ENCODE data around the gene NPR3.

- TF ChIP-seq EZH2phosphoT487 (IDR thresholded peaks at IDR 0.05; ENCODE audit: unreplicated experiment) (no peak), REST (IDR thresholded peaks at IDR 0.05; ENCODE audit: unreplicated experiment) (no peak), POLR2AphosphoS5 (IDR thresholded peaks at IDR 0.05; ENCODE audit: low read depth) (no peak), EZH2 (IDR thresholded peaks at IDR 0.05; ENCODE audit: low read depth, unreplicated experiment) (no peak), NANOG (IDR thresholded peaks at IDR 0.05; ENCODE audit: borderline replicate concordance) (no peak), ZNF331 (CRISPR knock-in tag; IDR thresholded peaks at IDR 0.05; ENCODE audit: low read depth) (no peak), CREB1 (CRISPR knock-in tag; IDR thresholded peaks at IDR 0.05; ENCODE audit: low read depth) (no peak), JUNB (IDR thresholded peaks at IDR 0.05; ENCODE audit: unreplicated experiment) (no peak), ZNF114 (CRISPR knock-in tag; IDR thresholded peaks at IDR 0.05) (no peak), STAT1 (IDR thresholded peaks at IDR 0.05; ENCODE audit: unreplicated experiment) (no peak), ZNF462 (CRISPR knock-in tag; IDR thresholded peaks at IDR 0.05) (no peak)
- TF ChIP-seq, protein P1, sequence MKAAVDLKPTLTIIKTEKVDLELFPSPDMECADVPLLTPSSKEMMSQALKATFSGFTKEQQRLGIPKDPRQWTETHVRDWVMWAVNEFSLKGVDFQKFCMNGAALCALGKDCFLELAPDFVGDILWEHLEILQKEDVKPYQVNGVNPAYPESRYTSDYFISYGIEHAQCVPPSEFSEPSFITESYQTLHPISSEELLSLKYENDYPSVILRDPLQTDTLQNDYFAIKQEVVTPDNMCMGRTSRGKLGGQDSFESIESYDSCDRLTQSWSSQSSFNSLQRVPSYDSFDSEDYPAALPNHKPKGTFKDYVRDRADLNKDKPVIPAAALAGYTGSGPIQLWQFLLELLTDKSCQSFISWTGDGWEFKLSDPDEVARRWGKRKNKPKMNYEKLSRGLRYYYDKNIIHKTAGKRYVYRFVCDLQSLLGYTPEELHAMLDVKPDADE (IDR thresholded peaks at IDR 0.05), result no peak
- TF ChIP-seq, protein P2, sequence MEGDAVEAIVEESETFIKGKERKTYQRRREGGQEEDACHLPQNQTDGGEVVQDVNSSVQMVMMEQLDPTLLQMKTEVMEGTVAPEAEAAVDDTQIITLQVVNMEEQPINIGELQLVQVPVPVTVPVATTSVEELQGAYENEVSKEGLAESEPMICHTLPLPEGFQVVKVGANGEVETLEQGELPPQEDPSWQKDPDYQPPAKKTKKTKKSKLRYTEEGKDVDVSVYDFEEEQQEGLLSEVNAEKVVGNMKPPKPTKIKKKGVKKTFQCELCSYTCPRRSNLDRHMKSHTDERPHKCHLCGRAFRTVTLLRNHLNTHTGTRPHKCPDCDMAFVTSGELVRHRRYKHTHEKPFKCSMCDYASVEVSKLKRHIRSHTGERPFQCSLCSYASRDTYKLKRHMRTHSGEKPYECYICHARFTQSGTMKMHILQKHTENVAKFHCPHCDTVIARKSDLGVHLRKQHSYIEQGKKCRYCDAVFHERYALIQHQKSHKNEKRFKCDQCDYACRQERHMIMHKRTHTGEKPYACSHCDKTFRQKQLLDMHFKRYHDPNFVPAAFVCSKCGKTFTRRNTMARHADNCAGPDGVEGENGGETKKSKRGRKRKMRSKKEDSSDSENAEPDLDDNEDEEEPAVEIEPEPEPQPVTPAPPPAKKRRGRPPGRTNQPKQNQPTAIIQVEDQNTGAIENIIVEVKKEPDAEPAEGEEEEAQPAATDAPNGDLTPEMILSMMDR (conservative IDR thresholded peaks at IDR 0.05; ENCODE audit: low read depth in 2 of 2), result no peak
Observed at GRCh38 chr5:32831624-32832023, 120.5 kb downstream of the NPR3 start.

Data from GM23338 (cell line).